Ovary (tissue), 9 donors: ENCODE results near the gene SMU1. TPM values are rescaled to one million over a fixed set of nuclear protein-coding genes. Genes with fewer than 3 reads are reported as not detected.
"Not testable (repeated sequence)": the region's sequence is repeated elsewhere in the genome, so short reads cannot be mapped to it uniquely, and the experiment has no call there.

Experiments
- DNase-seq, 5 donors: peaks; one replicate each; pipeline ENCODE4 v3.0.0-alpha.2; 2019 to 2020
- H3K27ac ChIP-seq, 2 donors: fragments of 200-600 bp; one replicate each; pipeline versions ENCODE4 v1.5.1 to v1.8.0; 2019 to 2022
- H3K27me3 ChIP-seq: fragments of 200-600 bp; one replicate; pipeline ENCODE4 v1.8.0; 2022
- H3K36me3 ChIP-seq: fragments of 200-600 bp; sonication (generic); one replicate; pipeline ENCODE4 v1.5.1; 2019
- H3K4me1 ChIP-seq: one replicate; pipeline ENCODE4 v1.8.1; 2013; ENCODE audit warnings: mild to moderate bottlenecking, moderate library complexity; ENCODE audit not compliant: insufficient read depth
- H3K4me3 ChIP-seq: fragments of 200-600 bp; sonication (generic); one replicate; pipeline ENCODE4 v1.5.1; 2017
- H3K9me3 ChIP-seq, 2 donors: fragments of 200-600 bp in 1 of 2; sonication (generic) in 1 of 2; one replicate each; pipeline versions ENCODE4 v1.5.1 to v1.8.1; 2013 to 2019; ENCODE audit warnings: mild to moderate bottlenecking in 1 of 2, moderate library complexity in 1 of 2
- EP300 ChIP-seq: sonication (generic); formaldehyde crosslinking; IDR thresholded peaks from one replicate; pipeline ENCODE4 v1.6.1; 2017; ENCODE audit warnings: antibody characterized with exemption
- POLR2A ChIP-seq: fragments of 450-650 bp; IDR thresholded peaks from one replicate; pipeline ENCODE4 v1.6.1; 2017; ENCODE audit warnings: antibody characterized with exemption, mild to moderate bottlenecking, moderate library complexity
- WGBS, 3 donors: extraction: QIAGEN DNeasy Blood & Tissue Kit in 1 of 3; methylation state at CpG; one replicate each; pipeline versions ENCODE4 v1.1.5 to v1.1.7; 2013 to 2017; 5-methylcytosine and 5-hydroxymethylcytosine counted together
- intact Hi-C, 4 donors: fragments of 100-400 bp; cut with DNase I; formaldehyde crosslinking; loops; one replicate each; pipeline versions ENCODE4 v1.11.0 to v1.15.1; 2022 to 2023
- polyA plus RNA-seq, 2 donors: library from polyadenylated mRNA; stranded (reverse); fragments of 200-250 nt in 1 of 2; fragments of 350-450 nt in 1 of 2; fragmentation: Illumina TruSeq in 1 of 2; extraction: RNeasy Lipid Tissue Mini Kit (QIAGEN cat#74804) in 1 of 2; gene quantifications; one replicate each; pipeline ENCODE4 v1.2.3, GENCODE V29; 2013 to 2014
- total RNA-seq, 7 donors: library from RNA; depleted of rRNA in 2 of 7; stranded (reverse); fragments of >200 nt in 2 of 7; fragmentation: NEBNext Ultra II Directional in 3 of 7; extraction: Animal tissue kit (Norgen Biotek cat#: 25700) in 3 of 7; gene quantifications; one replicate each; pipeline versions ENCODE4 v1.1.0 to v1.2.4, GENCODE V29; 2016 to 2023
- TF ChIP-seq, protein P1 (sequence below), 3 donors: fragments of 450-650 bp in 2 of 3; fragments of 200-600 bp in 1 of 3; IDR thresholded peaks; one replicate each; pipeline versions ENCODE4 v1.5.1 to v1.8.0; 2016 to 2022; ENCODE audit warnings: antibody characterized with exemption in 3 of 3, mild to moderate bottlenecking in 1 of 3
- donor health status: DM: no; HTN: no; CAD: no; lungs with moderate emphysema.
- donor health status: DM: no; HTN: no; CAD: no.
- donor health status: Bipolar disorder and iron deficiency.
- donor health status: DM: yes; HTN: yes; CAD: no.
- donor health status: DM: no; HTN: no; CAD: no.
- donor health status: DM: yes; HTN: yes; CAD: no.

Gene SMU1
- total and polyA plus RNA-seq, 9 donors = 12.2 to 28.6 (median 24.2) TPM

DNA sequence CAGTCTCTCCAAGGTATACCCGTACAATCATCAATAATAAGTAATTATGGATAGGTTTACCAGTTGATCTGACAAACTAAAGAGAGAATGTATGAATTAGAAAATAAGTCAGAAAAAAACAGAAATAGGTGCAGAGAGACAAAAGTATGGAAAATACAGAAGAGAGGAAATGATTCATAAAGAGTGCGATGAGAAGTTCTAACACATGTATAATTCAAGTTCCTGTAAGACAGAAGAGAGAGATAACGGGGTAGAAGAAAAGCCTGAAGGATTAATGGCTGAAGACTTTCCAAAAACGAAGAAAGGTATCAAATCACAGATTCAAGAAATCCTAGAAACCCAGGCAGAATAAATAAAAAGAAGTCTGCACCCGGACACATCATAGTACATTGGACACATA, 16.2 kb upstream of the SMU1 start:
- H3K27me3 ChIP-seq = no peaks in the 10 kb centered on the region
- intact Hi-C loops = loop anchor here in 1 of 4 donors (10.0 kb wide), 1 partner anchor 862 kb away; no protein-coding TSS in a partner anchor
- H3K36me3 ChIP-seq = no peaks in the 10 kb centered on the region
- no peak overlapping the region for H3K4me3 ChIP-seq
- TF ChIP-seq EP300 = no peak
- TF ChIP-seq, protein P1, sequence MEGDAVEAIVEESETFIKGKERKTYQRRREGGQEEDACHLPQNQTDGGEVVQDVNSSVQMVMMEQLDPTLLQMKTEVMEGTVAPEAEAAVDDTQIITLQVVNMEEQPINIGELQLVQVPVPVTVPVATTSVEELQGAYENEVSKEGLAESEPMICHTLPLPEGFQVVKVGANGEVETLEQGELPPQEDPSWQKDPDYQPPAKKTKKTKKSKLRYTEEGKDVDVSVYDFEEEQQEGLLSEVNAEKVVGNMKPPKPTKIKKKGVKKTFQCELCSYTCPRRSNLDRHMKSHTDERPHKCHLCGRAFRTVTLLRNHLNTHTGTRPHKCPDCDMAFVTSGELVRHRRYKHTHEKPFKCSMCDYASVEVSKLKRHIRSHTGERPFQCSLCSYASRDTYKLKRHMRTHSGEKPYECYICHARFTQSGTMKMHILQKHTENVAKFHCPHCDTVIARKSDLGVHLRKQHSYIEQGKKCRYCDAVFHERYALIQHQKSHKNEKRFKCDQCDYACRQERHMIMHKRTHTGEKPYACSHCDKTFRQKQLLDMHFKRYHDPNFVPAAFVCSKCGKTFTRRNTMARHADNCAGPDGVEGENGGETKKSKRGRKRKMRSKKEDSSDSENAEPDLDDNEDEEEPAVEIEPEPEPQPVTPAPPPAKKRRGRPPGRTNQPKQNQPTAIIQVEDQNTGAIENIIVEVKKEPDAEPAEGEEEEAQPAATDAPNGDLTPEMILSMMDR (IDR thresholded peaks at IDR 0.05) = no peak
- TF ChIP-seq POLR2A = no peak
- H3K4me1 ChIP-seq = no peaks in the 10 kb centered on the region
- H3K27ac ChIP-seq = no peak overlapping the region
- 76 to 79% (median 77%) methylated on average over 5 of the region's 5 CpGs for WGBS, 3 donors
- H3K9me3 ChIP-seq = no peaks in the 10 kb centered on the region
- no peak for DNase-seq

GRCh38 chr9:33085672-33086071, 9.2 kb upstream of the SMU1 start:
- DNase-seq, H3K27me3 ChIP-seq, H3K4me3 ChIP-seq, H3K9me3 ChIP-seq, H3K36me3 ChIP-seq, H3K4me1 ChIP-seq, intact Hi-C loops, H3K27ac ChIP-seq: not testable (repeated sequence)
- WGBS, 3 donors = 85 to 87% (median 86%) methylated on average over 9 of the region's 9 CpGs

- no peaks in the 10 kb centered on the region for H3K36me3 ChIP-seq
- 68 to 74% (median 72%) methylated on average over 8 of the region's 8 CpGs for WGBS, 3 donors
- no peak overlapping the region for H3K27ac ChIP-seq
- intact Hi-C loops = loop anchor here in 1 of 4 donors (2.0 kb wide), 1 partner anchor 142 kb away; no protein-coding TSS in a partner anchor
- TF ChIP-seq, protein P1 (IDR thresholded peaks at IDR 0.05) = no peak
- no peak for TF ChIP-seq EP300
- TF ChIP-seq POLR2A = no peak
- DNase-seq = no peak
- no peak overlapping the region for H3K4me3 ChIP-seq
- H3K27me3 ChIP-seq = no peaks in the 10 kb centered on the region
- no peaks in the 10 kb centered on the region for H3K9me3 ChIP-seq
- no peaks in the 10 kb centered on the region for H3K4me1 ChIP-seq
Measured at GRCh38 chr9:33082538-33083326, 6.3 kb upstream of the SMU1 start.

GRCh38 chr9:33082128-33082527, 5.7 kb upstream of the SMU1 start:
- intact Hi-C loops = loop anchor here in 1 of 4 donors (2.0 kb wide), 1 partner anchor 143 kb away; no protein-coding TSS in a partner anchor
- Histone ChIP-seq H3K36me3 (no peaks in the 10 kb centered on the region), H3K4me3 (no peak overlapping the region), H3K4me1 (no peaks in the 10 kb centered on the region), H3K27me3 (no peaks in the 10 kb centered on the region), H3K27ac (no peak overlapping the region), H3K9me3 (no peaks in the 10 kb centered on the region)
- no peak for DNase-seq
- 70 to 76% (median 74%) methylated on average over 5 of the region's 5 CpGs for WGBS, 3 donors
- no peak for TF ChIP-seq POLR2A
- TF ChIP-seq EP300 = no peak
- TF ChIP-seq, protein P1 (IDR thresholded peaks at IDR 0.05) = no peak
